ENCODE data around the gene DCDC1.
"Not testable (repeated sequence)": the region's sequence is repeated elsewhere in the genome, so short reads cannot be mapped to it uniquely, and the experiment has no call there.

Gene DCDC1

GRCh38 chr11:30990625-30991296 is 378.8 kb downstream of the DCDC1 start:
- DNase-seq (ENCODE audit: low read depth), result no peak

GRCh38 chr11:30987819-30988218 is 381.7 kb downstream of the DCDC1 start:
- DNase-seq (ENCODE audit: low read depth), result no peak

- DNase-seq (ENCODE audit: low read depth), result no peak
These were observed 384.0 kb downstream of the DCDC1 start for GRCh38 chr11:30985536-30985935.

- no peak for DNase-seq (ENCODE audit: low read depth)
These were observed 384.7 kb downstream of the DCDC1 start for GRCh38 chr11:30984827-30985226.

GRCh38 chr11:30984442-30984816 is 385.1 kb downstream of the DCDC1 start:
- DNase-seq (ENCODE audit: low read depth), result no peak

GRCh38 chr11:30983776-30984441 is 385.6 kb downstream of the DCDC1 start:
- no peak for DNase-seq (ENCODE audit: low read depth)

- no peak for DNase-seq (ENCODE audit: low read depth)
These were observed 386.4 kb downstream of the DCDC1 start for GRCh38 chr11:30983143-30983542.

- DNase-seq (ENCODE audit: low read depth), result no peak
These were observed 402.0 kb downstream of the DCDC1 start for GRCh38 chr11:30967579-30967978.

GRCh38 chr11:30960387-30960992 is 409.0 kb downstream of the DCDC1 start:
- DNase-seq (ENCODE audit: low read depth), result no peak

- no peak for DNase-seq (ENCODE audit: low read depth)
These were observed 412.8 kb downstream of the DCDC1 start for GRCh38 chr11:30956751-30957150.

GRCh38 chr11:30949838-30950237 is 419.7 kb downstream of the DCDC1 start:
- no peak for DNase-seq (ENCODE audit: low read depth)

- DNase-seq (ENCODE audit: low read depth), result not testable (repeated sequence)
These were observed 421.8 kb downstream of the DCDC1 start for GRCh38 chr11:30947715-30948114.

- DNase-seq (ENCODE audit: low read depth), result no peak
These were observed 430.7 kb downstream of the DCDC1 start for GRCh38 chr11:30938810-30939209.

- no peak for DNase-seq (ENCODE audit: low read depth)
These were observed 431.4 kb downstream of the DCDC1 start for GRCh38 chr11:30938171-30938570.

GRCh38 chr11:30936491-30936890 is 433.0 kb downstream of the DCDC1 start:
- DNase-seq (ENCODE audit: low read depth), result no peak

- no peak for DNase-seq (ENCODE audit: low read depth)
These were observed 433.7 kb downstream of the DCDC1 start for GRCh38 chr11:30935861-30936260.

- DNase-seq (ENCODE audit: low read depth), result no peak
These were observed 443.4 kb downstream of the DCDC1 start for GRCh38 chr11:30926130-30926529.

- DNase-seq (ENCODE audit: low read depth), result no peak
These were observed 447.7 kb downstream of the DCDC1 start for GRCh38 chr11:30921811-30922210.

- no peak for DNase-seq (ENCODE audit: low read depth)
These were observed 450.0 kb downstream of the DCDC1 start for GRCh38 chr11:30919389-30920152.

GRCh38 chr11:30917859-30918478 is 451.6 kb downstream of the DCDC1 start:
- DNase-seq (ENCODE audit: low read depth), result no peak

- no peak for DNase-seq (ENCODE audit: low read depth)
These were observed 452.3 kb downstream of the DCDC1 start for GRCh38 chr11:30917266-30917665.

GRCh38 chr11:30916764-30917163 is 452.8 kb downstream of the DCDC1 start:
- no peak for DNase-seq (ENCODE audit: low read depth)
